ENCODE data around the gene MMP24OS.
"Not testable (repeated sequence)": the region's sequence is repeated elsewhere in the genome, so short reads cannot be mapped to it uniquely, and the experiment has no call there.

Gene MMP24OS

GRCh38 chr20:35273449-35274171 lies 4.3 kb downstream of the MMP24OS start:
- DNase-seq = peak; percentile 10 to 79

DNA sequence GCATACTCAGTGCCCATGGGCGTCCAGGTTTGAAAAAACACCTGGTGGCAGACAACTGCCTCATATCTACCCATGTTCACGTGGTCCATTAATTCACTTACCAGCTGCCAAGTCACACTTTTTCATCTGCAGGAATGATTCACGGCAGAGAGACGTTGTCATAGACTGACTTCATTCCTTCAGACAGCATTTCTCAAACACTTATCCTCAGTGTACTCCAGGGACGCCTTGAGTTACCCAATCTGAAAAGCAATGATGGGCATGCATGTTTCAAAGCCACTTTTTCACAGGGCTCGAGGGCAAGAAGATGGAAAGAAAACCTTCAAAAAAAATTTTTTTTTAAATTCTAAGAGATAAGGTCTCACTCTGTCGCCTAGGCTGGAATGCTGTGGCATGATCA lies 6.0 kb downstream of the MMP24OS start:
- no peak for DNase-seq

DNA sequence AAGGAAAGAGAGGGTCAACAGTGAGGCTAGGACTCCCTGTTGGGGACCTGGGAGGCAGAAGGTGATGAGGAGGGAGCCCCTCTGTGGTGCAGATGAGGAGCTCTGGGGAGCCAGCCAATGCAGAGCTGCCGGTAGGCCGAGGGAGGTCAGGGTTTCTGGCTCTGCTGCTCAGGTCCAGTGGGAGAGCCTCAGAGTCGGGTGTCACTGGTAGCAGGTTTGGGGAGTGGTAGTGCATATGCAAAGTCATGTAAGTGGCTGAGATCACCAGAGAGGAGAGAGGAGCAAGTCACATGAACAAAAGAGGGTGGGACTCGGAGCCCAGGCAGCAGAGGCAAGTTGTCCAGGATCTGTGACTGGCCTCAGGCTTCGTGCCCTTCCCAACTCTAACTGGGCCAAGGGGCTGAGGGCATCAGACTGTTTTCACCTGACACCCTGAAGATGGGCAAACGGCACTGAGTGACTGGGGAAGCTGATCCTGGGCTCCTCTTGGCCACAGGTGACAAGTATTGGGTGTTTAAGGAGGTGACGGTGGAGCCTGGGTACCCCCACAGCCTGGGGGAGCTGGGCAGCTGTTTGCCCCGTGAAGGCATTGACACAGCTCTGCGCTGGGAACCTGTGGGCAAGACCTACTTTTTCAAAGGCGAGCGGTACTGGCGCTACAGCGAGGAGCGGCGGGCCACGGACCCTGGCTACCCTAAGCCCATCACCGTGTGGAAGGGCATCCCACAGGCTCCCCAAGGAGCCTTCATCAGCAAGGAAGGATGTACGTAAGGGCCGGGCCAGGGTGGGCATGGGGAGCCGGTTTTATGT lies 6.6 kb downstream of the MMP24OS start:
- no peak for DNase-seq

GRCh38 chr20:35270021-35270902 lies 7.7 kb downstream of the MMP24OS start:
- no peak for DNase-seq

- DNase-seq = peak in 1 of 2 experiments; percentile 63
Measured at GRCh38 chr20:35269055-35269781, 8.7 kb downstream of the MMP24OS start.

- DNase-seq = no peak
Measured at GRCh38 chr20:35267092-35267491, 10.8 kb downstream of the MMP24OS start.

- DNase-seq = no peak
Measured at GRCh38 chr20:35264755-35265154, 13.2 kb downstream of the MMP24OS start.

DNA sequence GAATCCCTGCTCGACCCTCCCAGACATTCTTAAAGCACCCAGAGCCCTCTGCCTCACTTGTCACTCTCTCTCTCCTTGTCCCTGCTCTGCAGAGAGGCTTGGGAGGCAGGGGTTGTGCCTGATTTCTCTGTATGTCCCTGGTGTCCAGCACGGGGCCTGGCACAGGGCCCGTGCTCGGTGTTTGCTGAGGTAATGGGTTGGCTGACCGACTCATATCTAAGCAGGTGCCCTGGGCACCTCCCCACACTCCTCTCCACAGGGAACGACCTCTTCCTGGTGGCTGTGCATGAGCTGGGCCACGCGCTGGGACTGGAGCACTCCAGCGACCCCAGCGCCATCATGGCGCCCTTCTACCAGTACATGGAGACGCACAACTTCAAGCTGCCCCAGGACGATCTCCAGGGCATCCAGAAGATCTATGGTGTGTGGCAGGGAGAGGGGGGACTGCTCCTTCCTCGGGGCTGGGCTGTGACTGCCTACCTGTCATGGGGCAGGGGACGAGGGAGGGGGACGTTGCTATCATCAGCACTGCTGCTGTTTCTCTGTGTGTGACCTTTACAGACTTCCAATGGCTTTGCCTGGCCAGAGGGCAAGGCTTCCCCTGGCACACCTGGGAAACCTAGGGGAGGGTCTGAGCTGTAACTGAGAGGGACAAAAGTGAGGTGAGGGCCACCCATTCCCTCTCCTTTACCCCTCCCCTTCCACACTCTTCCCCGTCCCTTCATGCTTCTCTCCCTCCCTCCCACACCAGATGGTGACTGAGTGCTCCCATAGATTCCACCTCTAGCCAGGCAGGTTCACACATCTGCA lies 14.2 kb downstream of the MMP24OS start:
- no peak for DNase-seq

DNA sequence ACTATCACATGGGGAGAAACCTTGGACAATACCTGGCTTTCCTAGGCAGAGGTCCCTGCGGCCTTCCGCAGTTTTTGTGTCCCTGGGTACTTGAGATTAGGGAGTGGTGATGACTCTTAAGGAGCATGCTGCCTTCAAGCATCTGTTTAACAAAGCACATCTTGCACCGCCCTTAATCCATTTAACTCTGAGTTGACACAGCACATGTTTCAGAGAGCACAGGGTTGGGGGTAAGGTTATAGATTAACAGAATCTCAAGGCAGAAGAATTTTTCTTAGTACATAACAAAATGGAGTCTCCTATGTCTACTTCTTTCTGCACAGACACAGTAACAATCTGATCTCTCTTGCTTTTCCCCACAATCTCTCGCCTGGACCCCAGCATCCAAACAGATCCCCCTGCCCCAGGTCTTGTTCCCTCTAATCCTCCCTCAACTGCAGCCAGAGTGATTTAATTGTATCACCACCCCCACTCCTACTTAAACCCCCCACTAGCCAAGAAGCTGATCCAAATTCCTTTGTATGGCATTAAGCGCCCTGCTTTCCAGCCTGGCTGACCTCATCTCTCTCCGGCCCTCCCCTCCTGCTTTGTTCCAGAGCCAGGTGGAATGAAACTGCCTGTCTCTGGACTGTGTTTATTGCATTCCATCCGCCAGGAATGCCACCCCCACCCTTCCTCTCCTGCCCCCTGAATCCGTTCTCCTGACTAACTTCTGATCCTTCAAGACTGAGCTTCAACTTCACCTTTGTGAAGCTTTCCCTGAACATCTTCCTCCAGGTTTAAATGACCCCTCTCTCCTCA lies 15.0 kb downstream of the MMP24OS start:
- not testable (repeated sequence) for DNase-seq

DNA sequence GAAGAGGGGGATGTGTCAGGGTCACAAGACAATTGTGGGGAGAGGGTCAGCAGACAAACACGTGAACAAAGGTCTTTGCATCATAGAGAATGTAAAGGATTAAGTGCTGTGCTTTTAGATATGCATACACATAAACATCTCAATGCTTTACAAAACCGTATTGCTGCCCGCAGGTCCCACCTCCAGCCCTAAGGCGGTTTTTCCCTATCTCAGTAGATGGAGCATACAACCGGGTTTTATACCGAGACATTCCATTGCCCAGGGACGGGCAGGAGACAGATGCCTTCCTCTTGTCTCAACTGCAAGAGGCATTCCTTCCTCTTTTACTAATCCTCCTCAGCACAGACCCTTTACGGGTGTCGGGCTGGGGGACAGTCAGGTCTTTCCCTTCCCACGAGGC lies 15.6 kb downstream of the MMP24OS start:
- DNase-seq = not testable (repeated sequence)

GRCh38 chr20:35260426-35260825 lies 17.5 kb downstream of the MMP24OS start:
- DNase-seq = peak in 1 of 2 experiments; percentile 39

DNA sequence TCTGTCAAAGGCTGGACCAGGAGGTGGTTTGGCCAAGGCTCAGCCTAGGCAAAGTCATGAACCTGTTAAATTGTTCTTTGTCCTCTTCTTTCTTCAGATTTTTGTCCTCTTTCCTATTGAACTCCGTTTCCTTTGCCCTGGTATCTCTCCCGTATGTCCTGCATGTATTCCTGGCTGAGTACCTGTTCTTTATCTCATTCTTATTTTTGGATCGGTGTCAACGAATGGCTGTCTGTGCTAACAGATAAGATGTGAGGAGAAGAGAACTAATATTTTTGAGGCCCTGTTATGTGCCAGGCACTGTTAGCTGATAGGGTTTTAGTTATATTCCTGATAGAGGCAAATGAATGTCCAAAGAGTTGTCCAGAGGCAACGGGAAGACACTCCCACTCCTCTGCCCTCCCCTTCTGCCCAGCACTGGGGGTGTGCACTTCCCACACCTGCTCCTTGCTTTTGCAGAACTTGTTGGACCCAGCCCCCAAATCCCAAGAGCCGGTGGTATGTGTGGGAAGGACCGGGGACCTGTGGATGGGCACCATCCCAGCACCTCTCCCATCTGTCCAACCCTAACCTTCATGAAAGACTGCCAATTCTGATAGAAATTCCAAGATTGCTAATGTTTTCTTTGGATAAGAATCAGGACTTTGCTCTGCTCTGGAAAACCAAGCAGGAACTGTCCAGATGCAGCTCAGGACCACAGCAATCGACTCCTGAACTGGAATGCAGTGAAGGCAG lies 20.6 kb downstream of the MMP24OS start:
- DNase-seq = peak in 1 of 2 experiments; percentile 42

- no peak for DNase-seq
Measured at GRCh38 chr20:35254448-35254999, 23.4 kb downstream of the MMP24OS start.

DNA sequence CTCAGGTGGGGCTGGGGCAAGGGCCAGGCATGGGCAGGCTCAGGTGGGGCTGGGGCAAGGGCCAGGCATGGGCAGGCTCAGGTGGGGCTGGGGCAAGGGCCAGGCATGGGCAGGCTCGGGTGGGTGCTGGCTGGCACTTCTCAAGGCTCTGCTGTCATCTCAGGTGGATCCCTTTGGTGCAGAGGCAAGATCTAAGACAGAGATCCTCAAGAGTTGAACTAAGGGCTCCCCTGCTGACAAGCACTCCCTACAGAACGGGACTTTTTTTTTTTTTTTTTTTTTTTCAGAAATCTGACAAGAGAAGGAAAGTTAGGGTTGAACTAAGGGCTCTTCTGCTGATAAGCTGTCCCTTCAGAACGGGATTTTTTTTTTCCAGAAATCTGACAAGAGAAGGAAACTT lies 24.9 kb downstream of the MMP24OS start:
- DNase-seq = no peak

DNA sequence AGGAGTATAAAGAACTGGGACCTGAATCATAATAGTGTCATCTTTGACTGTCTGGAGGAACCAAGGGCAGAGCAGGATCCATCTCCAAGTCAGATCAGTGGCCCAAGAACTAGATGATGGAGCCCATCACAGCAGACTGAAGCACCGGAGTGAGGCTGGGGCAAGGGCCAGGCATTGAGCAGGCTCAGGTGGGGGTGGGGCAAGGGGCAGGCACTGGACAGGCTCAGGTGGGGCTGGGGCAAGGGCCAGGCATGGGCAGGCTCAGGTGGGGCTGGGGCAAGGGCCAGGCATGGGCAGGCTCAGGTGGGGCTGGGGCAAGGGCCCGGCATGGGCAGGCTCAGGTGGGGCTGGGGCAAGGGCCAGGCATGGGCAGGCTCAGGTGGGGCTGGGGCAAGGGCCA lies 25.3 kb downstream of the MMP24OS start:
- DNase-seq = not testable (repeated sequence)

GRCh38 chr20:35252037-35252461 lies 25.9 kb downstream of the MMP24OS start:
- no peak for DNase-seq

- DNase-seq = no peak
Measured at GRCh38 chr20:35251613-35251940, 26.3 kb downstream of the MMP24OS start.

GRCh38 chr20:35248641-35249475 lies 29.1 kb downstream of the MMP24OS start:
- DNase-seq = peak in 1 of 2 experiments; percentile 75

- DNase-seq = no peak
Measured at GRCh38 chr20:35246723-35247122, 31.2 kb downstream of the MMP24OS start.

All from NCI-H446 (cell line).